IMR-90 (cell line): ENCODE results near the gene RNF112.

ENCODE experiments used
- BHLHE40 ChIP-seq: fragments of 150-350 bp; IDR thresholded peaks from 2 replicates; pipeline ENCODE4 v1.6.1; 2016; ENCODE audit warnings: mild to moderate bottlenecking, low read depth, low read length
- CEBPB ChIP-seq: IDR thresholded peaks from 2 replicates; pipeline ENCODE4 v1.6.1; 2012; ENCODE audit warnings: low read depth, low read length, improper control_type of control experiment
- CHD1 ChIP-seq: IDR thresholded peaks from 2 replicates; pipeline ENCODE4 v1.6.1; 2012; ENCODE audit warnings: low read depth, low read length, improper control_type of control experiment
- FOS ChIP-seq: fragments of 150-350 bp; IDR thresholded peaks from 2 replicates; pipeline ENCODE4 v1.6.1; 2016; ENCODE audit warnings: low read depth, low read length
- MAZ ChIP-seq: IDR thresholded peaks from 2 replicates; pipeline ENCODE4 v1.6.1; 2012; ENCODE audit warnings: low read depth, mild to moderate bottlenecking, low read length, improper control_type of control experiment, moderate library complexity, borderline replicate concordance
- MXI1 ChIP-seq: IDR thresholded peaks from 2 replicates; pipeline ENCODE4 v1.6.1; 2012; ENCODE audit warnings: low read depth, mild to moderate bottlenecking, low read length, moderate library complexity, borderline replicate concordance
- NFE2L2 ChIP-seq: fragments of 150-350 bp; IDR thresholded peaks from 2 replicates; pipeline ENCODE4 v1.6.1; 2016; ENCODE audit warnings: low read depth, mild to moderate bottlenecking, low read length
- POLR2A ChIP-seq: IDR thresholded peaks from 2 replicates; pipeline ENCODE4 v1.6.1; 2012; ENCODE audit warnings: mild to moderate bottlenecking, low read depth, low read length
- RAD21 ChIP-seq: IDR thresholded peaks from 2 replicates; pipeline ENCODE4 v1.6.1; 2012; ENCODE audit warnings: low read length, improper control_type of control experiment
- RCOR1 ChIP-seq: IDR thresholded peaks from 2 replicates; pipeline ENCODE4 v1.6.1; 2012; ENCODE audit warnings: mild to moderate bottlenecking, low read length, improper control_type of control experiment; ENCODE audit not compliant: insufficient replicate concordance
- RFX5 ChIP-seq: IDR thresholded peaks from 2 replicates; pipeline ENCODE4 v1.8.0; 2012; ENCODE audit warnings: low read depth, mild to moderate bottlenecking, low read length, moderate library complexity
- SMC3 ChIP-seq: fragments of 150-350 bp; IDR thresholded peaks from 2 replicates; pipeline ENCODE4 v1.6.1; 2016; ENCODE audit warnings: low read depth, mild to moderate bottlenecking, antibody characterized with exemption, low read length, moderate library complexity
- TF ChIP-seq, protein P1 (sequence below): conservative IDR thresholded peaks from 2 replicates; pipeline ENCODE4 v1.5.1; 2012; ENCODE audit warnings: mild to moderate bottlenecking, low read depth, low read length, improper control_type of control experiment
- TF ChIP-seq, protein P2 (sequence below): fragments of 150-350 bp; IDR thresholded peaks from 2 replicates; pipeline ENCODE4 v1.6.1; 2017; ENCODE audit warnings: mild to moderate bottlenecking, antibody characterized with exemption, low read length, low read depth

GRCh38 chr17:19404264-19404663 lies 6.8 kb upstream of the RNF112 start:
- TF ChIP-seq, protein P1, sequence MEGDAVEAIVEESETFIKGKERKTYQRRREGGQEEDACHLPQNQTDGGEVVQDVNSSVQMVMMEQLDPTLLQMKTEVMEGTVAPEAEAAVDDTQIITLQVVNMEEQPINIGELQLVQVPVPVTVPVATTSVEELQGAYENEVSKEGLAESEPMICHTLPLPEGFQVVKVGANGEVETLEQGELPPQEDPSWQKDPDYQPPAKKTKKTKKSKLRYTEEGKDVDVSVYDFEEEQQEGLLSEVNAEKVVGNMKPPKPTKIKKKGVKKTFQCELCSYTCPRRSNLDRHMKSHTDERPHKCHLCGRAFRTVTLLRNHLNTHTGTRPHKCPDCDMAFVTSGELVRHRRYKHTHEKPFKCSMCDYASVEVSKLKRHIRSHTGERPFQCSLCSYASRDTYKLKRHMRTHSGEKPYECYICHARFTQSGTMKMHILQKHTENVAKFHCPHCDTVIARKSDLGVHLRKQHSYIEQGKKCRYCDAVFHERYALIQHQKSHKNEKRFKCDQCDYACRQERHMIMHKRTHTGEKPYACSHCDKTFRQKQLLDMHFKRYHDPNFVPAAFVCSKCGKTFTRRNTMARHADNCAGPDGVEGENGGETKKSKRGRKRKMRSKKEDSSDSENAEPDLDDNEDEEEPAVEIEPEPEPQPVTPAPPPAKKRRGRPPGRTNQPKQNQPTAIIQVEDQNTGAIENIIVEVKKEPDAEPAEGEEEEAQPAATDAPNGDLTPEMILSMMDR = no peak
- TF ChIP-seq POLR2A = no peak
- TF ChIP-seq CHD1 = no peak
- TF ChIP-seq SMC3 = no peak
- no peak for TF ChIP-seq BHLHE40
- TF ChIP-seq FOS = no peak
- TF ChIP-seq MAZ = no peak
- TF ChIP-seq RCOR1 = no peak
- TF ChIP-seq RFX5 = no peak
- no peak for TF ChIP-seq MXI1
- TF ChIP-seq RAD21 = no peak
- TF ChIP-seq NFE2L2 = no peak
- no peak for TF ChIP-seq CEBPB
- TF ChIP-seq, protein P2, sequence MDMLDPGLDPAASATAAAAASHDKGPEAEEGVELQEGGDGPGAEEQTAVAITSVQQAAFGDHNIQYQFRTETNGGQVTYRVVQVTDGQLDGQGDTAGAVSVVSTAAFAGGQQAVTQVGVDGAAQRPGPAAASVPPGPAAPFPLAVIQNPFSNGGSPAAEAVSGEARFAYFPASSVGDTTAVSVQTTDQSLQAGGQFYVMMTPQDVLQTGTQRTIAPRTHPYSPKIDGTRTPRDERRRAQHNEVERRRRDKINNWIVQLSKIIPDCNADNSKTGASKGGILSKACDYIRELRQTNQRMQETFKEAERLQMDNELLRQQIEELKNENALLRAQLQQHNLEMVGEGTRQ = no peak
